GM19395 (cell line): Measurements from ENCODE around the gene SMARCA2.

ENCODE experiments used
- ATAC-seq: cut with Tn5 transposase; IDR thresholded peaks from one replicate; pipeline ENCODE4 v1.9.1; 2021; ENCODE audit warnings: mild to moderate bottlenecking, moderate library complexity; ENCODE audit not compliant: unreplicated experiment

The SMARCA2 gene

GRCh38 chr9:2199999-2200796 lies 185.1 kb downstream of the SMARCA2 start:
- ATAC-seq, result no peak

- no peak for ATAC-seq
Observed at GRCh38 chr9:2208465-2208864, 193.3 kb downstream of the SMARCA2 start.

GRCh38 chr9:2208991-2209390 lies 193.8 kb downstream of the SMARCA2 start:
- no peak for ATAC-seq

GRCh38 chr9:2209400-2209799 lies 194.3 kb downstream of the SMARCA2 start:
- ATAC-seq, result no peak

DNA sequence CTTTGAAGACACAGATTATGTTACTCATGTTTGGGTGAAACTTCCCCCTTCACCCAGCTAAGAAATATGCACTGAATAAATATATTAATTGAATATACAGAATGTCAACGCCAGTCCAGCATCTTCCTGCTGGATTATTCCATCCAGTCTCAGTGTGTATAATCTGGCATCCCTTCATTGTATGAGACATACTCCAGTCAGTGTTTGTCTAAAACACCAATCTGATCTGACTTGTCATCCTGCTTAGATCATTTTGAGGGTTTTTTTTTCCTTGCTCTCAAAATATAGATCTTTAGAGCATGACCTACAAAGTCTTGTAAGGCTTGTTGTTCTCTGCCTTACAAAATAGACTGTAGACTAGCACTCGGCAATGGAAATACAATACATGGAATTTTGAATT lies 195.1 kb downstream of the SMARCA2 start:
- ATAC-seq, result no peak

DNA sequence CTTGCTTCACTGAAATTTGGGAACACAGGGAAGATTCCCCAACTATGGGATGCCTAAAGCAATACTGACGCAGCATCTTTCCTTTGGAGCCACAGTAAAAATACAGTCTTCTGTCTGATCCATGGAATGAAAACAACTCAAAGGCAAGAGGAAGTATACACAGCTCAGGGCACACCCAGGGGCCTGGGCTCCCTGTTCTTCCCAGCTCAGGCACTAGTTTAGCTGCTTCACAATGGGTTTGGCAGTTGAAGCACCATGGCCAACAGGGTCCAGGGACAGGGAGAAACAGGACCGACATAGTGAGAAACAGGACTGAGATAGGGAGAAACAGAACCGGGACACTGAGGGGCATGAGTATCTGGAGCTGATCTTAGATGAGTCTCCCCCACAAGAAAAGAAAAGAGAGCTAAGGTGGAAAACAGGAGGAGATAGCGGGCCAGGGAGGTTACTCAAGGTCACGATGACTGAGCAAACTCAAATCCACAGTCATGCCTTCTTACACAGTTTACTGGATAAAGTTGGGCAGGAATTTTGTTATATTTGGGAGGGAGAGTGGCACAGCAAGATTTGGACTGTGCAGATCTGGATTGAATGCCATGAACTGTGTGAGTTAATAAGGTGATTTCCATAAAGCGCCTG lies 198.8 kb downstream of the SMARCA2 start:
- no peak for ATAC-seq

DNA sequence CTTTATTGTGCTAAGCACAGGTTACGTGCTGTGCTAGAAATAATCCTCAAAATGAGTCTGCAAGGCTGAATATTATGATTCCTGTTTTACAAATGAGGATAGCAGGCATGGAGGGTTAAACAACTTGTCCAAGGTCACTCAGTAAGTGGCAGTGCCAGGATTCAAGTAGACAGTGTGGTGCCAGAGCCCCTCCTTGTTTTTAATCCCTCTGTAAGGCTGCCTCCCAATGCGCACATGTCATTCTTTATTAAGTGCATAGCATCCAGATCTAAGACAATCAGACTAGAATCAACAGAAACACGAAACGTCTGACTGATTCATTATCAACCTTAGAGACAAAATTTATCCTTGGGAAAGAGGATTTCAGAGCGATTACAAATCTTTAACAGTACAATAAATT lies 199.6 kb downstream of the SMARCA2 start:
- ATAC-seq, result no peak

GRCh38 chr9:2215921-2216441 lies 200.8 kb downstream of the SMARCA2 start:
- no peak for ATAC-seq

GRCh38 chr9:2216591-2216990 lies 201.4 kb downstream of the SMARCA2 start:
- ATAC-seq, result no peak

GRCh38 chr9:2217540-2217939 lies 202.4 kb downstream of the SMARCA2 start:
- no peak for ATAC-seq

DNA sequence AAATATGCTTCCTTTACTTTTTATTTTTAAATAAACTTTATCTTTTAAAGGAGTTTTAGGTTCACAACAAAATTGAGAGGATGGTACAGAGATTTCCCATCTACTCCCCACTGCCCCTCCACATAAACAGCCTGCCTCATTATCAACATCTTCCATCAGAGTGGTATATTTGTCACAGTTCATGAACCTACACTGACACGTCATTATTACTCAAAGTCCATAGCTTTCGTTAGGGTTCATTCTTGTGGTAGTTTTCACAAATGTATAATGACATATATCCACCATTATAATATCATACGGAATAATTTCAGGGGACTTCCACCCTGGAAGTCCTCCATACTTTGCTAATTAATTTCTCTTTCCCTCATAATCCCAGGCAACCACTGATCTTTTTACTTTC lies 204.9 kb downstream of the SMARCA2 start:
- no peak for ATAC-seq

GRCh38 chr9:2227144-2227867 lies 212.2 kb downstream of the SMARCA2 start:
- ATAC-seq, result no peak

- no peak for ATAC-seq
Observed at GRCh38 chr9:2228132-2228531, 213.0 kb downstream of the SMARCA2 start.

DNA sequence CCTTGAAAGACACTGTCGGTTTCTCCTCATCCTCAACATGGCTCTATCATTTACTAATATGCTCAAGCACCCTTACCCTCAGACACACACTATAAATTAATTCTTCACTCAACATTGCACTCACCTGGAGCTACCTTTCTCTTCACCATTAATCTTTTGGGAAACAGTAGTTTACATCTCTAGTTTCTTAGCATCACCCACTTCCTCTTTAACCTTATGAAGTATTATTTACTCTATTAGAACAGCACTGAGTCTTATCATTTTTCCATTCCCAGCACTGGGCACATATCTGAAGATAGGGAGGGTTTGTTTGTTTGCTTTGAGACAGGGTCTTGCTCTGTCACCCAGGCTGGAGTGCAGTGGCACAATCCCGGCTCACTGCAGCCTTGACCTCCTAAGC lies 213.5 kb downstream of the SMARCA2 start:
- ATAC-seq, result peak; percentile 25

DNA sequence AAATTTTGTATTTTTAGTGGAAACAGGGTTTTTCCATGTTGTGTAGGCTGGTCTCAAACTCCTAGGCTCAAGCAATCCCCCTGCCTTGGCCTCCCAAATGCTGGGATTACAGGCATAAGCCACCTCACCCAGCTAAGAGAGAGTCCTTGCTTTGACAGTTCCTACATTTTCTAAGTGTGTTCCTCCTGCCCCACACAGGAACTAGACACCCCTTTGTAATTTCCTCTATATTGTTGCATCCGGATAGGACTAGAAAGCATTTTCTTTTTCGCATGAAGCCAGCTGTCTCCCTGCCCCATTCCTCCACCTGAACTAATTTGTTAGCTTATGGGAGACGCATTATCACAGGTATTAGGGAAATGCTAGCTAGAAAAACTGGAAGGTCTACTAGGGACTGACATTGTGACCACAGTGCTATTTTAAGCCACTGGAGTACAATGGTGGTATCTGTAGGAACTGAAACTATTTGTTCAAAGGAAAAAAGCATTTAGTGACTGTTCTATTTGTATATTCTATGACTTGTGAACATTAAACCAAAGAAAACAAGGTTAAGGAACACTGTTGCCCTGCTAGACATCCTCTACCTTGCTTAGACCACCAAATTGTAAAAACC lies 214.1 kb downstream of the SMARCA2 start:
- ATAC-seq, result peak; percentile 85

DNA sequence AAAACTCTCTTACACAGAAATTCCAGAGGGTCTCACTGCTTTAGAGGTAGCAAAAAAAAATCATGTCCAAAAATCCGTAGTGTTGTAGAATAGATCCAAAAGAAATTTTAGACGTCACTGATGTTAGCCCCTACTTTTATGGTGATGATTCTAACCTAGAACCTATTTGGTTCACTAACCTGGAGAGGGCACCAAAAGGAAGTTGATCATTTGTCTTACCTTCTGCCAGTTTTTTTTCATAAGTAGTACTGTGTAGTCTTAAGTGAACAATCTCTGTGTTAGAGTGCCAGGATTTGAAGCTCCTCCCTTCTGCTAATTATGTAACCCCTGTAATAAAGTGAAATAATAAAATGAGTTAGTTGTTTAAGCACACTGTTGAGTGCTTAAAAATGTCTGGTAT lies 215.2 kb downstream of the SMARCA2 start:
- no peak for ATAC-seq

GRCh38 chr9:2231101-2231500 lies 216.0 kb downstream of the SMARCA2 start:
- no peak for ATAC-seq

- ATAC-seq, result no peak
Observed at GRCh38 chr9:2231829-2232228, 216.7 kb downstream of the SMARCA2 start.

- ATAC-seq, result no peak
Observed at GRCh38 chr9:2233274-2233673, 218.1 kb downstream of the SMARCA2 start.

DNA sequence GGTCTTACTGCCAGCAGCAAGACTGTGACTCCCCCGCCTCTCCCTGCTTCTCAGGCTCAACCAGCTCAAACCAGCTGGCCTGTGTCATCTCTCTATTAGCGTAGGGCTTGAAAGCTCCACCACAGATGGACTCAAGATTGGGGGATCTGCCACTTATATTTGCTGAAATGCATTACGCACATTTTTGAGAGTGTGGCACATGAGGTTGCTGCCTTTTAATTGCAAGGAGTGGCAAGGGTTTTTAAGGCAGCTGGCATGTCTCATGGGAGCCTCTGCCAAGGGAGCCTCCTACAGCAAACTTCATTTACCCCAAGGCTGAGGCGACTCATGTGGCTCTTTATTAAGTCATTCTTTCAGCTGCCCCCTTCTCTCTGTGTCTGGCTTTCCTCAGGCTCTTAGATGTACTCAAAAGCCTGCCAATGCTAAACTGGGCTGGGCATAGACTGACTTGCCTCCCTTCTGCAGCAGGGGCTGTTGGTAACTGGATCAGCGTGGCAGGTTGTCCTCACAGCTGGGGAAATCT lies 219.3 kb downstream of the SMARCA2 start:
- ATAC-seq, result no peak

DNA sequence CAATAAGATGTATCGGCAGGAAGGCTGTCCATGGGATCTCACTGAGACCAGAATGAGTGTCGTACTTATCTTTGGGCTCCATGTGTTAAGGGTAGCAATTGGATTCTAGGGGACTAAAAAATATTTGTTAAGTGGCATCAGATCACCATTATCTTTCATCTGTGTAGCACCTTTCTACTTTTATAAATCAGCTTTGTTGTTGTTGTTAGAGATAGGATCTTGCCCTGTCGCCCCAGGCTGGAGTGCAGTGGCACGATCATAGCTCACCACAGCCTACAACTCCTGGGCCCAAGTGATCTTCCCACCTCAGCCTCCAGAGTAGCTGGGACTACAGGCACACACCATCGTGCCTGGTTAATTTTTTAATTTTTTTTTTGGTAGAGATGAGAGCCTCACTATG lies 220.5 kb downstream of the SMARCA2 start:
- ATAC-seq, result no peak
